ENCODE results near the gene ASIC3.
"Not testable (repeated sequence)": the region's sequence is repeated elsewhere in the genome, so short reads cannot be mapped to it uniquely, and the experiment has no call there.

ASIC3 gene

GRCh38 chr7:151014950-151015349 is 33.4 kb upstream of the ASIC3 start:
- DNase-seq, result no peak

- no peak for DNase-seq
Observed at GRCh38 chr7:151015967-151016366, 32.4 kb upstream of the ASIC3 start.

GRCh38 chr7:151016505-151016904 is 31.8 kb upstream of the ASIC3 start:
- no peak for DNase-seq

GRCh38 chr7:151016942-151017341 is 31.4 kb upstream of the ASIC3 start:
- DNase-seq, result no peak

GRCh38 chr7:151017370-151017952 is 30.9 kb upstream of the ASIC3 start:
- DNase-seq, result no peak

- DNase-seq, result peak; percentile 73
Observed at GRCh38 chr7:151017953-151018420, 30.3 kb upstream of the ASIC3 start.

GRCh38 chr7:151018421-151019129 is 29.8 kb upstream of the ASIC3 start:
- DNase-seq, result peak; percentile 31

- DNase-seq, result no peak
Observed at GRCh38 chr7:151019130-151019447, 29.2 kb upstream of the ASIC3 start.

GRCh38 chr7:151020231-151020630 is 28.1 kb upstream of the ASIC3 start:
- no peak for DNase-seq

GRCh38 chr7:151023232-151023631 is 25.1 kb upstream of the ASIC3 start:
- DNase-seq, result no peak

- no peak for DNase-seq
Observed at GRCh38 chr7:151024435-151025056, 23.8 kb upstream of the ASIC3 start, which contains the start of gene ATG9B. Gene ATG9B (minus strand): TSS chr7:151024494. CDS start chr7:151024423, 71 bp downstream.

- DNase-seq, result no peak
Observed at GRCh38 chr7:151025924-151026671, 22.2 kb upstream of the ASIC3 start.

GRCh38 chr7:151026771-151027727 is 21.3 kb upstream of the ASIC3 start:
- DNase-seq, result not testable (repeated sequence)

GRCh38 chr7:151027728-151028130 is 20.6 kb upstream of the ASIC3 start:
- not testable (repeated sequence) for DNase-seq

GRCh38 chr7:151028131-151028947 is 20.0 kb upstream of the ASIC3 start, which contains the start of gene ABCB8:
Gene ABCB8 (plus strand): TSS chr7:151028450. CDS start chr7:151028516, 66 bp downstream.
- peak; percentile 97 for DNase-seq

GRCh38 chr7:151028948-151029501 is 19.3 kb upstream of the ASIC3 start:
- DNase-seq, result no peak

- no peak for DNase-seq
Observed at GRCh38 chr7:151031011-151031410, 17.3 kb upstream of the ASIC3 start.

GRCh38 chr7:151032936-151033863 is 15.1 kb upstream of the ASIC3 start:
- DNase-seq, result no peak

- no peak for DNase-seq
Observed at GRCh38 chr7:151033864-151034249, 14.5 kb upstream of the ASIC3 start.
